Activated CD4-positive, alpha-beta T cell treated with anti-CD3 and anti-CD28 coated beads for 36 hours (primary cell): ENCODE results near the gene RPAIN. TPM values are rescaled to one million over a fixed set of nuclear protein-coding genes. Genes with fewer than 3 reads are reported as not detected.

Experiments used
- ATAC-seq: fragments of 200-7000 bp; cut with Tn5 transposase; one replicate; pipeline ENCODE4 v1.10.0; 2021; ENCODE audit warnings: mild to moderate bottlenecking, moderate library complexity
- CTCF ChIA-PET: fragments of 350-600 bp; sonication (Branson Sonifier 250); formaldehyde crosslinking; loops from one replicate; lab custom pipeline; 2021; ENCODE audit warnings: antibody characterized with exemption; lab: Charles Lee
- POLR2A ChIA-PET: fragments of 350-600 bp; sonication (Branson Sonifier 250); formaldehyde crosslinking; loops from one replicate; lab custom pipeline; 2021; ENCODE audit warnings: antibody characterized with exemption, inconsistent platforms; lab: Charles Lee
- DNase-seq: peaks from one replicate; pipeline ENCODE4 v3.0.0-alpha.2; 2020
- H3K27ac Mint-ChIP-seq: one replicate; pipeline ENCODE4 v1.8.0; 2021; ENCODE audit warnings: mixed read lengths
- H3K27me3 Mint-ChIP-seq: one replicate; pipeline ENCODE4 v1.8.0; 2021; ENCODE audit warnings: mixed read lengths
- H3K36me3 Mint-ChIP-seq: one replicate; pipeline ENCODE4 v1.8.0; 2021; ENCODE audit warnings: low read depth, mixed read lengths
- H3K4me1 Mint-ChIP-seq: one replicate; pipeline ENCODE4 v1.8.0; 2021; ENCODE audit warnings: mixed read lengths
- H3K4me3 Mint-ChIP-seq: one replicate; pipeline ENCODE4 v1.8.0; 2021; ENCODE audit warnings: mild to moderate bottlenecking, moderate library complexity, mixed read lengths
- H3K9me3 Mint-ChIP-seq: one replicate; pipeline ENCODE4 v1.8.0; 2021; ENCODE audit warnings: low read depth, mixed read lengths
- intact Hi-C, 2 experiments: fragments of 100-400 bp; cut with DNase I in 1 of 2; cut with micrococcal nuclease in 1 of 2; formaldehyde crosslinking; loops; one replicate each; pipeline versions ENCODE4 v1.14.2 to v1.15.1; 2022 to 2024; cut with DNase I, micrococcal nuclease
- total RNA-seq, 2 experiments: library from RNA; stranded (reverse); gene quantifications; one replicate each; pipeline ENCODE4 v1.2.3, GENCODE V29; 2021

Gene RPAIN
- total RNA-seq, 2 experiments from 2014 or later = 44.9 to 57.3 TPM

- Mint-ChIP-seq H3K9me3 (no peaks in the 10 kb centered on the region), H3K4me3 (no peak overlapping the region), H3K36me3 (peaks cover 25% of the 10 kb centered on the region), H3K27ac (no peak overlapping the region), H3K4me1 (peaks cover 8% of the 10 kb centered on the region), H3K27me3 (no peaks in the 10 kb centered on the region)
- intact Hi-C loops = no loop called here
- no peak for ATAC-seq
- ChIA-PET POLR2A (interaction anchor here (0.6 to 1.0 kb wide), 4 partner anchors 9 to 167 kb away, joined by 3 read pairs; no protein-coding TSS in a partner anchor), CTCF (interaction anchor here (0.7 kb wide), 1 partner anchor 14 kb away, joined by 3 read pairs; no protein-coding TSS in a partner anchor)
- DNase-seq = no peak
Observed at GRCh38 chr17:5405400-5405799, 14.6 kb upstream of the RPAIN start.

- Mint-ChIP-seq H3K4me3 (no peak overlapping the region), H3K36me3 (peaks cover 41% of the 10 kb centered on the region), H3K27ac (no peak overlapping the region), H3K9me3 (no peaks in the 10 kb centered on the region), H3K4me1 (peaks cover 29% of the 10 kb centered on the region), H3K27me3 (no peaks in the 10 kb centered on the region)
- intact Hi-C loops = no loop called here
- ChIA-PET CTCF (interaction anchor here (1.0 kb wide), 1 partner anchor 31 kb away, joined by 3 read pairs; no protein-coding TSS in a partner anchor), POLR2A (interaction anchor here (1.0 kb wide), 1 partner anchor 28 kb away, joined by 5 read pairs; no protein-coding TSS in a partner anchor)
- DNase-seq (no peak), ATAC-seq (no peak)
Observed at GRCh38 chr17:5408186-5408585, 11.8 kb upstream of the RPAIN start.

GRCh38 chr17:5410594-5411272 lies 9.2 kb upstream of the RPAIN start:
- intact Hi-C loops = loop anchor here (10.0 kb wide), 2 partner anchors 1046 to 1234 kb away; partner anchors contain the start of genes KIAA0753 (in 1 of the 2), TXNDC17 (in 1 of the 2) and UBE2G1 (in 1 of the 2)
- peak; percentile 59 for ATAC-seq

GRCh38 chr17:5413682-5414081 lies 6.3 kb upstream of the RPAIN start:
- peak; percentile 76 for ATAC-seq
- peak overlapping the region; percentile 83 for H3K27ac Mint-ChIP-seq
- peaks cover 59% of the 10 kb centered on the region for H3K4me1 Mint-ChIP-seq
- H3K27me3 Mint-ChIP-seq = no peaks in the 10 kb centered on the region
- ChIA-PET CTCF (interaction anchor here (1.1 to 1.7 kb wide), 3 partner anchors 26 to 183 kb away, joined by 3 to 12 read pairs (median 5); partner anchors contain the start of gene C1QBP), POLR2A (interaction anchor here (0.6 to 1.9 kb wide), 6 partner anchors 9 to 703 kb away, joined by 3 to 5 read pairs (median 4); partner anchors contain the start of genes ARRB2, C1QBP, DERL2 and MIS12)
- no peak for DNase-seq
- peak overlapping the region; percentile 10 for H3K4me3 Mint-ChIP-seq
- intact Hi-C loops = loop anchor here (2.0 to 10.0 kb wide), 3 partner anchors 27 to 1231 kb away; partner anchors contain the start of genes KIAA0753 (in 1 of the 2), TXNDC17 (in 1 of the 2) and UBE2G1 (in 1 of the 2)
- H3K9me3 Mint-ChIP-seq = no peaks in the 10 kb centered on the region
- H3K36me3 Mint-ChIP-seq = peaks cover 56% of the 10 kb centered on the region

More at GRCh38 chr17:5410594-5411272, 9.2 kb upstream of the RPAIN start:
- Mint-ChIP-seq H3K4me1 (peaks cover 39% of the 10 kb centered on the region), H3K27ac (peak overlapping the region; percentile 61), H3K36me3 (peaks cover 40% of the 10 kb centered on the region), H3K27me3 (no peaks in the 10 kb centered on the region), H3K9me3 (no peaks in the 10 kb centered on the region), H3K4me3 (no peak overlapping the region)
- ChIA-PET POLR2A (no interaction called here), CTCF (interaction anchor here (0.7 to 1.4 kb wide), 2 partner anchors 21 to 28 kb away, joined by 3 read pairs; partner anchors contain the start of gene C1QBP)
- no peak for DNase-seq

GRCh38 chr17:5416901-5417300 lies 3.1 kb upstream of the RPAIN start:
- Mint-ChIP-seq H3K36me3 (peaks cover 47% of the 10 kb centered on the region), H3K27ac (peak overlapping the region; percentile 31), H3K9me3 (no peaks in the 10 kb centered on the region), H3K4me1 (peaks cover 53% of the 10 kb centered on the region), H3K27me3 (no peaks in the 10 kb centered on the region), H3K4me3 (peak overlapping the region; percentile 98)
- no peak for ATAC-seq
- CTCF ChIA-PET = interaction anchor here (1.0 to 1.6 kb wide), 3 partner anchors 14 to 22 kb away, joined by 4 to 6 read pairs (median 4); partner anchors contain the start of gene C1QBP
- no peak for DNase-seq
- POLR2A ChIA-PET = interaction anchor here (0.7 kb wide), 3 partner anchors 20 to 703 kb away, joined by 3 to 5 read pairs (median 3); no protein-coding TSS in a partner anchor
- intact Hi-C loops = loop anchor here (5.0 to 10.0 kb wide), 3 partner anchors 170 to 1228 kb away; partner anchors contain the start of genes KIAA0753 (in 1 of the 2), TXNDC17 (in 1 of the 2) and UBE2G1 (in 1 of the 2)

- Mint-ChIP-seq H3K9me3 (no peaks in the 10 kb centered on the region), H3K27ac (peak overlapping the region; percentile 100), H3K36me3 (peaks cover 40% of the 10 kb centered on the region), H3K4me3 (peak overlapping the region; percentile 98), H3K27me3 (no peaks in the 10 kb centered on the region), H3K4me1 (peaks cover 44% of the 10 kb centered on the region)
- POLR2A ChIA-PET = interaction anchor here (0.6 to 1.4 kb wide), 10 partner anchors 11 to 479 kb away, joined by 3 to 11 read pairs (median 4); partner anchors contain the start of genes C1QBP, DERL2, DHX33 and MIS12
- CTCF ChIA-PET = interaction anchor here (0.6 to 1.3 kb wide), 4 partner anchors 9 to 311 kb away, joined by 3 to 16 read pairs (median 4); partner anchors contain the start of gene C1QBP
- ATAC-seq = peak; percentile 23
- peak; percentile 80 for DNase-seq
- intact Hi-C loops = loop anchor here (1.0 to 10.0 kb wide), 18 partner anchors 20 to 1232 kb away; partner anchors contain the start of genes C1QBP (in 2 of the 2), DERL2 (in 2 of the 2), MIS12 (in 2 of the 2) and ARRB2 (in 1 of the 2)
Observed at GRCh38 chr17:5418858-5419355, 1.1 kb upstream of the RPAIN start.

GRCh38 chr17:5419356-5419958 lies 525 bp upstream of the RPAIN start, which contains the start of gene NUP88:
TSS of gene NUP88 (minus strand) at chr17:5419662. CDS start at chr17:5419650, 12 bp downstream.
- H3K36me3 Mint-ChIP-seq = peaks cover 41% of the 10 kb centered on the region
- DNase-seq (peak; percentile 98), ATAC-seq (peak; percentile 95)
- H3K4me3 Mint-ChIP-seq = peak within 1 kb of the TSS; percentile 98
- H3K4me1 Mint-ChIP-seq = peaks cover 41% of the 10 kb centered on the region
- H3K9me3 Mint-ChIP-seq = no peaks in the 10 kb centered on the region
- peak within 1 kb of the TSS; percentile 100 for H3K27ac Mint-ChIP-seq
- CTCF ChIA-PET = interaction anchor here (0.6 to 1.3 kb wide), 7 partner anchors 9 to 1073 kb away, joined by 3 to 16 read pairs (median 4); partner anchors contain the start of genes C1QBP and MIS12
- intact Hi-C loops = loop anchor here (1.0 to 10.0 kb wide), 18 partner anchors 20 to 1232 kb away; partner anchors contain the start of genes C1QBP (in 2 of the 2), DERL2 (in 2 of the 2), MIS12 (in 2 of the 2) and ARRB2 (in 1 of the 2)
- POLR2A ChIA-PET = interaction anchor here (0.5 to 1.4 kb wide), 13 partner anchors 11 to 711 kb away, joined by 3 to 11 read pairs (median 4); partner anchors contain the start of genes C1QBP, DERL2, DHX33 and MIS12
- no peaks in the 10 kb centered on the region for H3K27me3 Mint-ChIP-seq

- H3K27ac Mint-ChIP-seq = peak overlapping the region; percentile 1
- ChIA-PET POLR2A (interaction anchor here (1.4 kb wide), 1 partner anchor 17 kb away, joined by 3 read pairs; the partner anchor contains the start of gene C1QBP), CTCF (interaction anchor here (0.9 to 2.0 kb wide), 2 partner anchors 14 to 16 kb away, joined by 4 to 19 read pairs; partner anchors contain the start of gene C1QBP)
- H3K4me3 Mint-ChIP-seq = no peak overlapping the region
- ATAC-seq (no peak), DNase-seq (no peak)
- H3K9me3 Mint-ChIP-seq = no peaks in the 10 kb centered on the region
- peaks cover 50% of the 10 kb centered on the region for H3K36me3 Mint-ChIP-seq
- H3K27me3 Mint-ChIP-seq = no peaks in the 10 kb centered on the region
- peaks cover 30% of the 10 kb centered on the region for H3K4me1 Mint-ChIP-seq
- intact Hi-C loops = loop anchor here in 1 of 2 experiments (5.0 kb wide), 1 partner anchor 140 kb away; the partner anchor contains the start of gene RABEP1
Observed at GRCh38 chr17:5422505-5422904, 2.5 kb downstream of the RPAIN start.

GRCh38 chr17:5424909-5425308 lies 4.9 kb downstream of the RPAIN start:
- Mint-ChIP-seq H3K9me3 (no peaks in the 10 kb centered on the region), H3K27me3 (no peaks in the 10 kb centered on the region), H3K4me3 (no peak overlapping the region), H3K4me1 (peaks cover 22% of the 10 kb centered on the region), H3K27ac (no peak overlapping the region), H3K36me3 (peaks cover 60% of the 10 kb centered on the region)
- CTCF ChIA-PET = interaction anchor here (0.6 kb wide), 1 partner anchor 14 kb away, joined by 3 read pairs; the partner anchor contains the start of gene C1QBP
- intact Hi-C loops = loop anchor here in 1 of 2 experiments (5.0 kb wide), 1 partner anchor 143 kb away; the partner anchor contains the start of gene RABEP1
- POLR2A ChIA-PET = no interaction called here
- ATAC-seq = no peak
- no peak for DNase-seq

GRCh38 chr17:5425826-5426225 lies 5.8 kb downstream of the RPAIN start:
- Mint-ChIP-seq H3K36me3 (peaks cover 67% of the 10 kb centered on the region), H3K4me1 (peaks cover 25% of the 10 kb centered on the region), H3K27me3 (no peaks in the 10 kb centered on the region), H3K9me3 (no peaks in the 10 kb centered on the region), H3K4me3 (no peak overlapping the region), H3K27ac (no peak overlapping the region)
- DNase-seq = no peak
- intact Hi-C loops = no loop called here
- no peak for ATAC-seq
- ChIA-PET POLR2A (interaction anchor here (1.0 kb wide), 1 partner anchor 11 kb away, joined by 3 read pairs; no protein-coding TSS in a partner anchor), CTCF (no interaction called here)
